IPS-NIHi7 (cell line): Measurements from ENCODE around the gene MAGEB2.
"Not testable (repeated sequence)": the region's sequence is repeated elsewhere in the genome, so short reads cannot be mapped to it uniquely, and the experiment has no call there.

ENCODE experiments used
- DNase-seq: peaks from one replicate; pipeline ENCODE4 v3.0.0; 2012; ENCODE audit warnings: mixed read lengths; ENCODE audit errors: extremely low spot score

Gene MAGEB2

GRCh38 chrX:30215357-30215843, at the start of gene MAGEB2:
Gene MAGEB2 (plus strand): TSS chrX:30215563. CDS start chrX:30218581, 3,018 bp downstream.
- DNase-seq: peak; percentile 49

DNA sequence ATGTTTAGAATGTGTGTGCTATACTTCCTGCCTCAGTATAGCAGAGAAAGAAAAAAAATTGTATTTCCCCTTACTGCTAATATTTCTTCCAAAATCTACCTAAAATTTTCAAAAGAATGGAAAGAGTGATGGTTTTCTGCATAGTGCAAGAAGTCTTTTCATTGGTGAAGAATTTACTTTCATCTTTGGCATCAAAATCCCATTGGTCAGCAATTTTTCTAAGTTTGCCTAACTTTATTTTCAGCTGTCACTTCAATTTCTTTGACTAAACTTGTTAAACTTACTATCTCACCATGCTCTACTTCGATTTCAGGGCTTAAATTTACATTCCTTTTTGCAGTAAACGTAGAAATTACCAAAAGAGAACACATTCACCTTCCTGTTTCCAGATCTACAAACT, 44.5 kb upstream of the MAGEB2 start:
- DNase-seq: no peak

GRCh38 chrX:30181353-30181752, 34.0 kb upstream of the MAGEB2 start:
- DNase-seq: no peak

GRCh38 chrX:30183554-30183953, 31.8 kb upstream of the MAGEB2 start:
- no peak for DNase-seq

DNA sequence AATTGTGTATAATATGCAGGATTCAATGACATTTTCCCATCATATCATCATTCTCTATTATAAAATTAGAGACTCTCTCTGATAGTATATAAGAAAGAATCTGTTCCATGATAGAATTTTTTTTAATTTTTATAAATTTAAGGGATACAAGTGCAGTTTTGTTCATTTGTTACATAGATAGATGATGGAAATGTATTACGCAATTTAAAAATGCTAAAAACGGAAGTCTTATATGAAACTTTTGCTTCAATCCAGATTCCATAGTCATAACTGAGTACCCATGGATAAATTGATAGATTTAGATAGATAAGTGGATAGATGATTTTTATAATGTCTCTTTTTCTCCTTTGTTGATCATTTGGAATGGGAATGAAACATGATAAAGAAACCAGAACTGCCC, 24.9 kb upstream of the MAGEB2 start:
- no peak for DNase-seq

- not testable (repeated sequence) for DNase-seq
Observed at GRCh38 chrX:30193910-30194309, 21.5 kb upstream of the MAGEB2 start.

DNA sequence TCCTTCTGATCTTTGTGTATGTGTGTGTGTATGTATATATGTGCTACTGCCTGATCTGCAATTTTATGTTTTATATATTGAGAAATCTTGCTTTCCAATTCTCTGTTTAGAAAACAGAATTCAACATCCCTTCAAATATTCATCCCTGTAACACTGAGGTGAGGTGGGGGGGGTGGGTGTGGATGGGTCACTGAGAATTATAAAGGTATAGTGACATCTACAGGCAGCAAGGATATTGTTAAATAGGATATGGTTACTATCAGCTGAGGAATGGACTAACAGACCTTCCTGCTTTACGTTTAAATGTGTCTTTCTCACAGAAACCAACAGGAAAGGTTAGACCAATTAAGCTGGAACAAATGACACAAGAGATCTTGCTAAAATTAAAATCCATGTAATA, 19.0 kb upstream of the MAGEB2 start:
- DNase-seq: peak; percentile 64

DNA sequence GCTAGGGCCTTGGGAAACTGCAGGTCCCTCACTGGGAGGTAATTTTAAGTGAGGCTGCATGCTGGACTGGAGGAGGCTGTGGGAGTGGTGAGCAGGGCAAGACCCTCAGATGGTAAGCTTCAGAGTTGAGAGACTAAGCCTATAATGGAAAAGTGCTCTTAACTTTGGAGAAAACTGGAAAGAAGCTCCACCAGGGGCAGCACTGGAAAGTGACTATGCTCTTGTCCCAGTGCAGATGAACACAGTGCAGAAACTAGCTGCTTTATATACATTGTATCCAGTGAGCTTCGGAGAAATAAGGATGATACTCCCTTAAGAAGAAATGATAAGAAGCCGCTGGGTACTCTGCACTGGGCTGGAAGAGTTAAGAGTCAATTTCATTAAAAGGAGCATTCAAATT, 3.2 kb upstream of the MAGEB2 start:
- no peak for DNase-seq

- DNase-seq: no peak
Observed at GRCh38 chrX:30217465-30217864, 2.1 kb downstream of the MAGEB2 start.

GRCh38 chrX:30219372-30219771, 4.0 kb downstream of the MAGEB2 start:
- DNase-seq: peak; percentile 60

DNA sequence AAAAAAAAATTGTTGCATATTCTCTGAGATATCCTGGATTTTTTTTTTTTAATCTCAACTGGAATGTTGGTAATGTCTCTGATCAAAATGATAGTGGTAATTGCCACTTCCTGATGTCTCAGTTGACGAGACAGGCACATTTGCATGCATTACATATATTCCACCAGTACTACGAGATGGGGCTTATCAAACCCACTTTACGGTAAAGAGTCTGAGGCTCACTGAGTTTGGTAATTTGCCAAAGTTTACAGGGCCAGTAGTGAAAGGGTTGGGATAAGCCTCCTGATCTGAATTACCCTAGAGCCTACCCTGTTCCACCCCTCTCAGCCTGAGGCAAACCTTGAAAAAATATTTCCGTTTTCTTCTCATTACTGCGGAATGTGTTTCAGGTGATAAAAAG, 5.3 kb downstream of the MAGEB2 start:
- no peak for DNase-seq

DNA sequence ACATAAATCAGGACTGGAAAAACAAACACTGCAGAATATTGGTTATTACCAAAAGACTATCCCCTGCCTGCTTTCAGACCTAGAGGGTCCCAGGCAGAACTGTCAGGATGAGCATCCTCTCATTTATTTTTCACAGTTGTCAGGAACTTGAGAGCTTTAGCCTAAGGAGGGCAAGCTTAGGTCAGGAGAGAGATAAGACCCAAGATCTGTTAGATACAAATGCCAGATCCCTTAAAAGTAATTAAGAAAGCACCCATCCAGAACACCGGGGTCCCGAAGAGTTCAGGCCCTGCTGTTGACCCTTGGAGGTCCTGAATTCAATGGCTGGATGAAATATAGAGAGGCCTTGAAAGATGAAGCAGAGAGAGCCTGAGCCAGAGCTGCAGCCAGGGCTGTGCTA, 9.2 kb downstream of the MAGEB2 start:
- no peak for DNase-seq

DNA sequence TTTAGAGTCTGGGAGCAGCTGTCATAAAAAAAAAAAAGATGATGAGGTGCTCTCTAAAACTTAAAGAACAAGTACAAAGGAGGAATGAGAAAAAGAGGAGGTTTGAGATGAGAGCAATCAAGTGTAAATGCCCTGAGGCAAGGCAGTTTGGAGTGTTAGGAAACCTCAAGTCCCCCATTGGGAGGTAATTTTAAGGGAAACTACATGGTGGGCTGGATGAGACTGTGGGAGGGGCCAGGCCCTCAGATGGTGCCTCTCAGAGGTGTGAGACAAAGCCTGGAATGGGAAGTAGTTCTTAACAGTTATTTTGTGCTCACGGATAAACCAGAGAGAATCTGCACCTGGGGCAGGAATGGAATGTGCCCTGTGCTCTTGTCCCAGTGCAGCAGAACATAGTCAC, 13.2 kb downstream of the MAGEB2 start:
- peak; percentile 75 for DNase-seq

- DNase-seq: no peak
Observed at GRCh38 chrX:30230395-30230794, 15.0 kb downstream of the MAGEB2 start, which contains the start of gene MAGEB3. Gene MAGEB3 (plus strand): TSS chrX:30230657. CDS start chrX:30235925, 5,268 bp downstream.

GRCh38 chrX:30241724-30242415, 26.5 kb downstream of the MAGEB2 start, which contains the start of gene MAGEB4:
Gene MAGEB4 (plus strand): TSS chrX:30242000. CDS start chrX:30242136, 136 bp downstream.
- no peak for DNase-seq

GRCh38 chrX:30246769-30247489, 31.6 kb downstream of the MAGEB2 start, which contains the start of gene MAGEB1:
Gene MAGEB1 (plus strand): TSS chrX:30247146. CDS start chrX:30250494, 3,348 bp downstream.
- peak; percentile 72 for DNase-seq

GRCh38 chrX:30248854-30249253, 33.5 kb downstream of the MAGEB2 start:
- no peak for DNase-seq

DNA sequence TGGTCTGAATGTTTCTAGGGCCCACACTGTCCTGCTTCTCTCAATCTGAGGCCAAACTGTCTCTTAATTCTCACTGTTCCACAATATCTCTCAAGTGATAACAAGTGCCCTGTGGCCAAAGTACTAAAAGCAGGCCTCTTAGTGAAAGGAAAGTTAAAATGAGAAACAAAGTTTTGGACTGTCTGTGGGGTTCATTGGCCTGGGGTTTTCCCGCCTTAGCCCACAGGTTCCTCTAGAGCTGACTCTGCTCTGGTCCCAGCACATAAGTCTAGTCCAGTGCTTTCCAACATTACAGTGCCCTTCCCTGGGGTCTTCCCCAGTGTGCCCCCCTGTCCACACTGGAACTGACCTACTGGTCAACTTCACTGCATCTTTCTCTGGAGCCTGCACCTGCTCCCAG, 37.9 kb downstream of the MAGEB2 start:
- DNase-seq: no peak

- DNase-seq: no peak
Observed at GRCh38 chrX:30259927-30260326, 44.6 kb downstream of the MAGEB2 start.

DNA sequence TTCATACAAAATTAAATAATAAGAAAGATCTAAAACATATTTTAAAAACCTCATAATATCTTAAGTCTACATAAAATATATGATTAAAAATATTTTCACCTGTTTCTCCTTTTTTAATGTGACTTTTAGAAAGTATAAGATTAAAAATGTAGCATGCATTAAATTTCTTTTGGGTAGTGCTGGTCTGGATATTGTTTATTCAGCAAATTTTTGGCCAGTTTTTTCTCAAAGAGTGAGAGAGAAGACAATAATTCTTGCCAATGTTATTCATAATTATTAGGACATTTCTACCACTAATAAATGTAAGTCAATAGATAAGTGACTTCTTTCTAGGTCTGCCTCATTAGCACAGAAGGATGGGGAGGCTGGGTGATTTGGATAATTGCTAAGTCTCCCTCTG, 45.6 kb downstream of the MAGEB2 start:
- DNase-seq: no peak

GRCh38 chrX:30262763-30263162, 47.4 kb downstream of the MAGEB2 start:
- DNase-seq: no peak
